Peyer's patch (tissue), 4 donors: Measurements from ENCODE around the gene FZD8.

Experiments
- CTCF ChIP-seq, 6 experiments: fragments of 450-650 bp in 4 of 6; fragments of 200-600 bp in 2 of 6; sonication (generic) in 1 of 6; IDR thresholded peaks; one replicate each; pipeline ENCODE4 v1.5.1; 2017 to 2019; ENCODE audit warnings: antibody characterized with exemption in 6 of 6, mild to moderate bottlenecking in 3 of 6, moderate library complexity in 1 of 6
- POLR2A ChIP-seq, 2 donors: fragments of 450-650 bp; IDR thresholded peaks; one replicate each; pipeline ENCODE4 v1.5.1; 2017; ENCODE audit warnings: antibody characterized with exemption in 2 of 2, mild to moderate bottlenecking in 2 of 2, moderate library complexity in 2 of 2

- TF ChIP-seq CTCF (IDR thresholded peaks at IDR 0.05) (no peak), POLR2A (IDR thresholded peaks at IDR 0.05) (no peak)
Observed at GRCh38 chr10:35612385-35613106, 29.6 kb downstream of the FZD8 start.
